NCI-H2081 (cell line): ENCODE results near the gene TPP2.

Experiments used
- DNase-seq, 2 experiments: peaks; one replicate each; lab custom pipeline; 2025; lab: John Stamatoyannopoulos, UW

TPP2 gene

DNA sequence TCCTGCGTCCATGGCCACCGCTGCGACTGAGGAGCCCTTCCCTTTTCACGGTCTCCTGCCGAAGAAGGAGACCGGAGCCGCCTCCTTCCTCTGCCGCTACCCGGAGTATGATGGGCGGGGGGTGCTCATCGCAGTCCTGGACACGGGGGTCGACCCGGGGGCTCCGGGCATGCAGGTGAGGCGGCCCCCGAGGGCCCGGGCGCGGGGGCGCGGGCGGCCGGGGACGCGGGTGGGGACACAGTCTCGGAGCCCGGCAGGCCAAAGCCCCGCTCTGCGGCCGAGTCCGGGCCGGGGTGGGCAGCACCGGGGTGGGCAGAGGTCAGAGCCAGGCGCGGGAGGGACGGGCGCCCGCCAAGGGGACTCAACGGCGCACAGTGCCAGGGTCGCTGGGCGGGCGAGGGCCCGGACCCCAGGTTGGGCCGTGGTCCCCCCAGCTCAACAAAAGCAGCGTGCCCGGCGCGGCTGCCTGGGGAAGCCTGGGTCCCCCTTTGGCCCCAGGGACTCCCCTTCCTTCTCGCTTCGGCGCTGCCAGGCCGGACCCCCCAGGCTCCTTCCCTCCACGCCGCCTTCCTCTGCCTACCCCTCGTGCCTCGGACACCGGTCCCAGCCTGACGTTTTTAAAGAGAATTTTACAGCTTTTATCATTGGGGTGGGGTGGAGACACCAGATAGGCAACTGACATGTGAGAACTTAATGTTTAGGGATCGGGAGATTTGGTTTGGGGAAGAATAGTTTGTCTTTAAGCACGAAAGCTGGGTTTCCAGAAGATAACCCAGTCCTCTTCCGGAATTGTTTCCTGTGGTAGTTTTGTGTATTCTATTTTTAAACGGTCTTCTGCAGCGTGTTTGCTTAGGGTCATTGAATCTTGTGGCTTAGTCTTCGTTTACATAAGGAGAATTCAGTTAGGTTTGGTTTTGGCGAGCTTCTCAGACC lies 509 bp downstream of the TPP2 start:
- no peak for DNase-seq

DNA sequence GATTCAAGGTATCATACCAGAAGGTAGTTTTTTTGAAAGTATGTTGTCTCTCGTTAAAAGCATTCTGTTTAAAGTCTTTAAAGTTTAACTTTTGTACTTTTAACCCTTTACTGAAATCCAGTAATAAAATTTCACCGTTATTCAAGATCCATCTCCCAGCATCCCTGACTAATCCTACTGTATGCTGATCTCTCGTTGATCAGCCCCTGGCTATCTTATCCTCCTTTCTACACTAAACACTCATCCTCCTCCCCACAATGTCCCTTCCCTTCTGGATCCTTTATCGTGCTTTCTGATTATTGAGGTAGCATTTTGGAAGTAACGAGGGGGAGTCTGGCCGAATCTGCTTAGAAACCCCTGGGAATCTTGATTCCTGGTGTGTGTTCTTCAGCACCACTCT lies 1.3 kb downstream of the TPP2 start:
- no peak for DNase-seq

DNA sequence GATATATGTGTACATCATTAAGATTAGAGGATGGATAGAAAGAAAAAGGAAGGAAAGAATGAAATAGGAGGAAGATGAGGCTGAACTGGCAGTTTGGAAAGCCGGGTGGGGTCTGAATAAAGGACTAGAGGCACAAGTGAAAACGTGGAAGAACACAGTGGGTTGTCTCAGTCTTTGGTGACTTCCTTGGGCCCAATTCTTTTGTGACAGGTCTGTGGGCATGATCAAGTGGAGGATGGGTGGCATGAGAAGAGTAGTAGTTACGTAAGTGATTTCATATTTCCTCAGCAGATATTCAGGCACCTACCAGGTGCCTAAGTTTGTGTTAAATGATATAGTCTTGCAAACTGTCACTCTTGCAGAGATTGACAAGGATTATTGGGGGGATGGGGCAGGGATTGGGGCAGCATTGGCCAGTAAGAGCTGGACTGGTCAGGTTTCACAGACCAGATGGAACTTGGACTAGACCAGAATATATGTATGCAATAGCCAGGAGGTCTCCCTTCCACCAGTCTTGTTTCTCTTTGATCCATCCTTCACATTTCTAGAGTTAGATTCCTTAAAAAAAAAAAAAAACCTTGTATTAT lies 2.7 kb downstream of the TPP2 start:
- DNase-seq: no peak

DNA sequence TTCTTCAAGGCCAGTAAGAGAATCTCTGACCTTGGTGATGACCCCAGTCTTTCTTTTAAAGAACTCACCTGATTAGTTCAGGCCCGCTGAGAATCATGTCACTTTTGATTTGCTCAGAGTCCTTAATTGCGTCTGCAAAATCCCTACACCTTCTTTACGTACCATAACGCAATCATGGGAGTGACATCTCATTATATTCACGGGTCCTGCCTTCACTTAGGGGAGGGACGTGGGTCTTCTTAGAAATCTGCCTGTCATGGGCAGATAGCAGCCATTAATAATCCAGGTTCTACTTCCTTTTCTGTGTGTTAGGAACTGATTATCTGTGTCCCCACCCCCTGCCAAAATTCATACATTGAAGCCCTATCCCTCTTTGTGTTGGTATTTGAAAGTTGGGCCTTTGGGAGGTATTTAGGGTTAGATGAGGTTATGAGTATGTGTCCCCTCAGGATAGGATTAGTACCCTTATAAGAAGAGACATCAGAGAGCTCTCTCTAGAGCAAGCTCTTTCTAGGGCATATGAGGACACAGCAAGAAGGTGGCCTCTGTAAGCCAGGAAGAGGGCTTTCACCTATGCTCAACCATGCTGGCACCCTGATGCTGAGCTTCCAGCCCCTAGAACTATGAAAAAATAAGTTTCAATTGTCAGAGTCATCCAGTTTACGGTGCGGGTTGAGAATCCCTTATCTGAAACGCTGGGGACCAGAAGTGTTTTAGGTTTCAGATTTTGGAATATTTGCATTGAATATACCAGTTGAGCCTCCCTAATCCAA lies 9.9 kb downstream of the TPP2 start:
- no peak for DNase-seq

DNA sequence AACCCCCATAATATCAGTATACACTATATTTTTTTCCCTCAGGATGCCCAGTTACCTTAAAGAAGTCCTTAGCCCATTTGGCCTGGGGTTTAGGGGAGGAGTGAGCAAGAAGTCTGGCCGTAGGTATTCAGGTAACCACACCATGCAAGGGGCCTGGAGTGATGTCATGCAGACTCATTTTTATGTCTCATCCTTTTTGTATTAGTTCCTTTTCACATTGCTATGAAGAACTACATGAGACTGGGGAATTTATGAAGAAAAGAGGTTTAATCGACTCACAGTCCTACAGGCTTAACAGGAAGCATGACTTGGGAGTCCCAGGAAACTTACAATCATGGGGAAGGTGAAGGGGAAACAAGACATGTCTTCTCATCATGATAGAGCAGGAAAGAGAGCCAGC lies 12.2 kb downstream of the TPP2 start:
- no peak for DNase-seq

DNA sequence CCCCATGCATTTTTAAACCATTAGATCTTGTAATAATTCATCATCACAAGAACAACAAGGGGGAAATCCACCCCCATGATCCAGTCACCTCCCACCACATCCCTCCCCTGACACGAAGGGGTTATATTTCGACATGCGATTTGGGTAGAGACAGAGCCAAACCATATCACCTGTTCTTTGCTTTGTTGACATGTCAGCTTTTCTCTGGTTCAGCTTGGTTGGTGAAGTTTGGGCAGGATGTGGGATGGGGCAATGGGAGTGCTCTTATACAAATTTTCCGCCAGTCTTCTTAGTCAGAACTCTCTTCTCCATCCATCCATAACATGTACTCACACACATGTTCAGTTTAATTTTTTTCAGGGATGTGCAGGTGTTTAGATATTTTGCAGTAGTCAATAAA lies 12.9 kb downstream of the TPP2 start:
- DNase-seq: no peak

DNA sequence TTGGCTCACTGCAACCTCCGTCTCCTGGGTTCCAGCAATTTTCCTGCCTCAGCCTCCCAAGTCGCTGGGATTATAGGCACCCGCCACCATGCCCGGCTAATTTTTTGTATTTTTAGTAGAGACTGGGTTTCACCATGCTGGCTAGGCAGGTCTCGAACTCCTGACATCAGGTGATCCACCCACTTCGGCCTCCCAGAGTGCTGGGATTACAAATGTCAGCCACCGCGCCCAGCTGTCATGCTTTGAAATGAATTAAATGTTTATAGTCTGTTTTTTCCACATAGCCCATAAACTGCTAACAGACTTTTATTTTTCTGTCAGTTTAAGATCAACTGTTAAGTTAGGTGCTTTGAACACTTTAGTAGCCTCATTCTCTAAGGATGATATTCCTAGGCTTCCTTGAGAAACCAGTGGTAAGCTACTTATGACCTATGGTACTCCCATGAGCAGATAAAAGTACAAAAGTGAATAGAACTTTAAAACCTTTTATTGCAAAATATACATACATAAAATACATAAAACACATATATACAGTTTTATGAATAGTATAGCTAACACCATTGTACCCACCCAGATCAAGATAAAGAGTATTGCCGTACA lies 13.6 kb downstream of the TPP2 start:
- DNase-seq: no peak

DNA sequence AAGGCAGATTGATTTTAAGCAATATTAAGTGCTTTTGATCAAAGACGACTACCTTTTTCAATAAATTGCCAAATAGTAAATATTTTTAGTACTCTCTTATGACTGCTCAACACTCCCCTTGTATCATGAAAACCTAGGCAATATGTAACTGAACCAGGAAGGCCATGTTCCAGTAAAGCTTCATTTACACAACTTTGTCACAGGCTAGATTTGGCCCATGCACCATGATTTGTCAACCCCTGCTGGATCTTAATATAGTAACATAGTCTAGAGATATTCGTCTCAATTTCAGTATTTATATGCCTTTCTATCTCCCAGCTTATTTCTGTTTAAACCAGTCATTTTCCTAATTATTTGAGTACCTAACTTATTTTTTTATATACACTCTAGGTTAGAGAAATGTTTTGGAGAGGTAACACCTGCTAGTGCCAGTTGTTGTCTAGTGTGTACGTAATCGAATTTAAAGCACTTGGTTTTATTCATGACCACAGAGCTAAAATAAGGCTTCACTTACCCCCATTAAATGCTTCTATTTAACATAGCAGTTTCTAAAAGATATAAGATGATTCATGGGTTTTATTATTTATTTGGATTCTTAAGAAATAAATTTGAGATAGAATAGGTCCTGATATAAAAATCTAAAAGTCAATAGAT lies 21.0 kb downstream of the TPP2 start:
- DNase-seq: no peak

DNA sequence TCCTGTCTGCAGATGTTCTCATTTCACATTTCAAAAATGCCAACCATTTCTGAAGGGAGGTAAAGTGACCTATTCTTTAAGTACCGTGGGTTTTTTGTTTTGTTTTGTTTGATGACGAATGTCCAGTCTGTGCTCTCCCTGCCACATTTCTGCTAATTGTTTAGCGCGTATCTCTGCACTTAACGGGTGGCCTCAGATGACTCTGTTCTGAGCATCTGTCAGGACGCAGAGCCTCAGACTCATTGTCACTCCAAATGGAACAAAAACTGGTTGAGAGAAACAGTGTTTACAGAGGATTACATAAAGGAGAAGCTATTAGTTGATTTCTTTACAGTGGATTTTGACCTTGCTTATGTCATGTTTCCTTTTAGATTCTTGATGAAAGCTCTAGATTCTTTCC lies 23.7 kb downstream of the TPP2 start:
- peak in 1 of 2 experiments; percentile 25 for DNase-seq

DNA sequence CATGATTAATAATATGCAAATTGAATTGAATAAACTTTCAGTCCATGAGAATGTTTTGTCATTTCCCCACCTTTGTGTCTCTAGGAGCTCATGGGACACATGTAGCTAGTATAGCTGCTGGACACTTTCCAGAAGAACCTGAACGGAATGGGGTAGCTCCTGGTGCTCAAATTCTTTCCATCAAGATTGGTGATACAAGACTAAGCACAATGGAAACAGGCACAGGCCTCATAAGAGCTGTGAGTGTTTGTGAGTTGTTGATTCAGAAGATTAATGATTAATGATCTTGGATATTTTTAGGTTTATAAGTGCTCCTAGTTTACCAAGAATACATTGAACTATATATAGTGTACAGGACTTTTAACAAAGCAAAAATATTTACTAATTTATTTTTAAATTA lies 30.1 kb downstream of the TPP2 start:
- DNase-seq: no peak

DNA sequence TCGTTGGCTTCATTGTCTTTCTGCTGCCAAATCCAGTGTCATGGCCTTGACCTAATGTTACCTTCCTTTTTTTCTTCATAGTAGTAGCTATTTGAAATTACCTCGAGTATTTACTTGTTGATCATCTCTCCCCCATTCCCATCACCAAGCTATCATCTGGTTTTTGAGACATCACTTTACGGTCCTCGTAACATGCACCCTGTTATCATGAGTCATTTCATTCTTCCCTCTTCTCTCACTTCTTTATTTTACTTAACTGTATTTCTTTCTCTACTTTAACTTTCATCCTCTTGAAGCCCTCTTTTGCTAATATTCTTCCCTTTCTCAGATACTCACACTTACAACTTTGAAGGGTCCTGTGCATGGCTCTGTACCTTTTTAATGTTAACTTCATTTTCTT lies 31.8 kb downstream of the TPP2 start:
- no peak for DNase-seq

DNA sequence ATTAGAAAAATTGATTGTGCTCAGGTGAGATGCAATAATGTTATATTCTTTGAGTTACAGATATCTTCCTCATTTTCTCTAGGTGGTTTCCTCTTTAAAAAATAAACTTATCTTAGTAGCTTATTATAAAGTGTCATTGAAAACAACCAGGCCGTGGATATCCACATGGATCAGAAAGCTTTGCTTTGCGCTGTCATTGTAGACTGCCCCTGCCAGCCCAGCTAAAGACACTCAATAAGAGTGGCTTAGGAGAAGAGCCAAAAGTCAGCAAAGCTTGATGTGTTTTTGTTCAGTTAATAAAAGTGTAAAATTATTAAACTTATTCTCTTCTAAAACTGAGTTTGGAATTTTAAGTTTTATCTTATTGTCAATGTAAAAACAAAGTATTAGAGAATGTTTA lies 34.4 kb downstream of the TPP2 start:
- DNase-seq: no peak

DNA sequence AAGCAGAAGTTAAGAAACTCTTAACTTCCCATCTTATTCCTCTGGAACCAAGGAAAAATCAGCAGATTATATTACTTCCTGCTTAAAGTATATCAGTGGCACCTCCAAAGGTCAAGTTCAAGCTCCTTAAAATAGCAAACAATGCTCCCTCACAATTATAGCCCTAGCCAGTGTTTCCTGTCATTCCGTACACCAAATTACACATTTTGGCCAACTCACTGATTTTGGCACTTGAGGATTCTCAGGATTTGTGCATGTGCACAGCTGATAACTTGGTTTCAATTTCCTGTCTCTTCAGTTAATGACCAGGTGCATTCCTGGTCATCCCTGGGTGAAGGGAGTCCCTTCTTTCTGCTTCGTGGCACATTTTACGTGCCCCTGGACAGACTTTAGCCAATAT lies 42.0 kb downstream of the TPP2 start:
- no peak for DNase-seq

DNA sequence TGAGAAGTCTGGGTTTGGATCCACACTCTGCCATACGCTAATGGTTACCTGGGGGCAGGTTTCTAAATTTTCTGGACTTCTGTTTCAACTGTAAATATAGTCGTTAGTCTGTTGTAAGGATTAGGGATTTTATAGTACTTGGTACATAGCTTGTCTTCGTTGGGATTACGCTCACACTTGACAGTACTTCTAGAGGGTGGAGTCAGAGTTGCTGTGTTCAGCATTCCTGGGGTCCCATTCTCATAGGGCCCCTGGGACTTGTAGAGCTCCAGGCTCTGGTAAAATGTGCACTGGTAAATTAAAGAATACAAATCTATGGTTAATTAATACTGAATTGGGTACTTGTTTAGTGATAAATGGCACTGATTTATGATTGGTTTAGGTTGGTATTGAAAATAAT lies 45.2 kb downstream of the TPP2 start:
- DNase-seq: no peak

DNA sequence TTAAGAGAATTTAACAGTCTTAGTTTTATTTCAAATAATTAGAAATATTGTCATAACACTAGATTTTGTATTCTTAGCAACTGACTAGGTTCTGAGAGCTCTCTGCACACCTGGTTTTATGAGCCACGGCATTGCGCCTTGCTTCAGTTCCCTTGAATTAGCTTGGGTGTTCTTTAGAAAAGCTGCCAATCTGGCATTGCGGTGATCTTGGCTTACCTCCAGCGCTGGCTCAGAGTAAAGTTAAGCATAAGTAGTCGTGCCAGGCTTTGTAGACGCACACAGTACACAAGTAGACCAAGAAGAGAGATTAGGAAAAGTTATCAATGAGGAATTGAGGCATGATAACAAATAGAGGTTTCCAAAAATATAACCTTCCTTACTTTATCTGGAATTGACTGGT lies 45.7 kb downstream of the TPP2 start:
- DNase-seq: peak; percentile 30 to 80

DNA sequence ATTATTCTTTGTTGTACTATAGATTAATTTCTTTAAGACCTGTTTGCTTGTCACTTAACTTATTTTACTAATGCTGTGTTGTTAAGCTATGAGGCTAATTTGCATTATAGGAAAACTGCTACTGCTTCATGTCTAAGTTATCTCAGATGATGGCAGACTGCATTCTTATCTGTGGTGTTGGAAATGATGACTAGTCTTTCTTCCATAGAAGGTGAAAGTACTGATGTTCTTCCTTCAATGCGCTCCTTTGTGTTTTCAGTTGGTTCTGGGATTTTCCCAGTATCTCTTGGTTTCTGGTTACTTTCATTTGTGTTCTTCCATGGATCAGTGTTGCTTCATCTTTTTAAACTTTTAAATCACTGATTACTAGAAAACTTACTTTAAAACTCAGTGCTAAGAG lies 46.9 kb downstream of the TPP2 start:
- no peak for DNase-seq

DNA sequence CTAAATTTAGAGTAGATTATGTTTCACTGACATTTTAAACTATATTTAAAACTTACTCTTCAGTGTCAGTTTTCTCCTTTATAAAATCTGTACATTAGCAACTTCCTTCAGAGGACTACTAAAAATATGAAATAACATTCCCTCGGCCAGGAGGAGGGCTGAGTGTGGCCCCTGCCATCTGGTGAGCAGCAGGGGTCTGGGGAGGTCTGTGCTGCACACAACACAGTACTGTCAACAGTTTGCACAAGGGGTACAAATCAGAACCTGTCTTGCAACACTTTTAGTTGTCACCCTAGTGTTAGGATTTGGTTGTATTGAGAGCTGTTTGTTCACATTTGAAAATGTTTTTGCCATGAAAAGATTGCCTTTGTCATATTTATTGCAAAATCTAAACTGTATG lies 48.9 kb downstream of the TPP2 start:
- DNase-seq: peak in 1 of 2 experiments; percentile 10

DNA sequence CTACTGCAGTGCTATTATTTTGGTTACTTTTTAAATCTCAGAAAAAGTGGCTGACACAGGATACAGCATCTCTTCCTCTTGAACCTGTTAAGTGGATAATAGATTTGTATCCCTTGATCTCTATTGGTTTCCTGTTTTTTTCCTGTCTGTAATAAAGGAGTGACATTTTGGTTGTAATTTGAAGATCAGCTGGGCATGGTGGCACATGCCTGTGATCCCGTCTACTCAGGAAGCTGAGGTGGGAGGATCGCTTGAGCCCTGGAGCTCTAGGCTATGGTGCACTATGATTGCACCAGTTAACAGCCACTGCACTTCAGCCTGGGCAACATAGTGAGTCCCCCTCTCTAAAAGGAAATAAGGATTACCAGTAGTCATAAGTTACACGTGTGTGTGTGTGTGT lies 51.3 kb downstream of the TPP2 start:
- no peak for DNase-seq

DNA sequence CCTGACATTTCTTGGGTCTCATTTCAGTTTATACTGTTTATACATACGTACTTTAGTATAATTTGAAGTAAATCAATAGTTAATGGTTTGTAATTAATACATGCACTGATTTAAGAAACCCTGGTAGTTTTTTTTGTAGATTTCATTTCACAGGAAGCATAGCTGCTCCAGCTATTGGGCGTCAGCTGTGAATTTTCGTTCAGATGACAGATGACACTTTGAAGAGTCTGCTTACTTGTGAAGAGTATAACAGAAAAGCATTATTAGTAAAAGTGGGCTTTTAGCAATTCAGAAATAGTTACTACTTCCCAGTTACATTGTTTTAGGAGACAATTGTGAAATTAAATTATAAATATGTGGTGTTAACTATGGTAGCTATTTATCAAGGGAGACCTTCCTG lies 53.7 kb downstream of the TPP2 start:
- DNase-seq: no peak

DNA sequence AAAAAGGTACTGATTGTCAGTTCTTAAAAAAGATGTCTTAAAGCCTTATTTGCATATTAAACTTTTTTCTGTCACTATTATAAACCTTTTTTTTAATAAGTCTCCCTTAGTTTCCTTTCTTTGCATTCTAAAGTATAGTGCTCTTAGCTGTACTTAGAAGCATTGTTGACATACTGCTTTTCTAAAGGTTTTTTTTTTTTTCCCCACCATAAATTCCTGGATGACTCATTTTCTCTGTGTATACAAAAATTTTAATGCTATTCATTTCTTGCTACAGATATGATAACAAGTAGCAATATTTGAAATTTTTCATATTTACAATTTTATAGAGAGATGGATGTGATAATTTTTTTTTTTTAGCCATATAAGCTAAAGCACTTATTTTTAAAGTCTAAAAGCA lies 54.6 kb downstream of the TPP2 start:
- DNase-seq: no peak

DNA sequence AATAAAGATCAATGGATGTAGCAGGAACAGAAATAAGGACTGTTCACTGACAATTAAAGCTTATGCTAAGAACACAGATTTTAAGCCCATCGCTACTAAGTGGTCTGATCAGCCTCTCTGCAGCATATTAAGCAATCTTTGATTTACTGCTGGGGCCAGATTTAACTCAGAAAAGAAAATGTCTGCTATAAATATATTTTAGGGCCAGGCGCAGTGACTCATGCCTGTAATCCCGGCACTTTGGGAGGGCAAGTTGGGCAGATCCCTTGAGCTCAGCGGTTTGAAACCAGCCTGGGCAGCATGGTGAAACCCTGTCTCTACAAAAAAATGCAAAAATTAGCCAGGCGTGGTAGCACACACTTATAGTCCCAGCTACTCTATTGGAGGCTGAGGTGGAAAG lies 55.1 kb downstream of the TPP2 start:
- no peak for DNase-seq

DNA sequence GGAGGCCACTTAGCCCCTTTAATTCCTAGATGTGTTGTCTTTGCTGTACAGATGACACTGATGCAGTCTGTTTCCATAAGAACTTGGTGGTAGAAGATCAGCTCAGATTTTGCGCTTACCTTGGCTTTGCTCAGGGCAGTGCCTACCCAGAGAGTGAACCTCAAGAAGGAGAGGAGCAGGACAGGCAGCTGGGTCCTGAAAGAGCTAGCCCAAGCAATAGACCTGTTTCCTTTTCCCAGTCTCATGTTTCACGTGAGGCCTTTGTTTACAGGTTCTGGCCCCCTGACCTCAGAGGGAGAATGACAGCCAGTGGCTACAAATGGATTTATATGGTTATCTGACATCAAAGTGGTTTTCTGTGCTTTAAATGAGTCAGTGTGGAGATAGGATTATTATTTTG lies 58.0 kb downstream of the TPP2 start:
- no peak for DNase-seq
